Neuronal stem cell (in vitro differentiated cells): ENCODE data around the gene S100P.

Experiments used
- DNase-seq: peaks from one replicate; pipeline ENCODE4 v3.0.0-alpha.2; 2013; ENCODE audit warnings: low spot score
- H2AFZ ChIP-seq: one replicate; pipeline ENCODE4 v1.6.1; 2013; ENCODE audit warnings: mild to moderate bottlenecking, low read length, inconsistent platforms
- H2AK5ac ChIP-seq: 2 replicates; pipeline ENCODE4 v1.6.1; 2013; ENCODE audit warnings: low read depth, mild to moderate bottlenecking, inconsistent platforms, low read length, moderate library complexity, mixed read lengths
- H2BK120ac ChIP-seq: 2 replicates; pipeline ENCODE4 v1.6.1; 2013; ENCODE audit warnings: low read depth, mild to moderate bottlenecking, inconsistent platforms, low read length, moderate library complexity, mixed read lengths
- H2BK12ac ChIP-seq: one replicate; pipeline ENCODE4 v1.6.1; 2013; ENCODE audit warnings: low read length, inconsistent platforms
- H2BK15ac ChIP-seq: 2 replicates; pipeline ENCODE4 v1.6.1; 2013; ENCODE audit warnings: mild to moderate bottlenecking, low read length, inconsistent platforms, mixed read lengths
- H2BK5ac ChIP-seq: one replicate; pipeline ENCODE4 v1.6.1; 2013; ENCODE audit warnings: inconsistent platforms, mild to moderate bottlenecking, low read length, moderate library complexity
- H3K14ac ChIP-seq: one replicate; pipeline ENCODE4 v1.6.1; 2013; ENCODE audit warnings: low read length, inconsistent platforms
- H3K18ac ChIP-seq: 2 replicates; pipeline ENCODE4 v1.6.1; 2013; ENCODE audit warnings: low read length, inconsistent platforms
- H3K23ac ChIP-seq: 2 replicates; pipeline ENCODE4 v1.6.1; 2013; ENCODE audit warnings: low read depth, mild to moderate bottlenecking, mixed read lengths, low read length, inconsistent platforms; ENCODE audit not compliant: poor library complexity
- H3K27ac ChIP-seq: replicated peaks from 3 replicates; pipeline ENCODE4 v1.5.1; 2013; ENCODE audit warnings: low read length, inconsistent platforms
- H3K27me3 ChIP-seq, 3 experiments: 2 replicates each; pipeline ENCODE4 v1.6.1; 2013; ENCODE audit warnings: low read length in 3 of 3, mild to moderate bottlenecking in 2 of 3, inconsistent platforms in 1 of 3, low read depth in 1 of 3, mixed read lengths in 1 of 3, moderate library complexity in 1 of 3; ENCODE audit not compliant: control insufficient read depth in 3 of 3, insufficient read depth in 3 of 3
- H3K36me3 ChIP-seq, 2 donors: replicated peaks in 1 of 2; 2 replicates each; pipeline ENCODE4 v1.6.1; 2013; ENCODE audit warnings: low read length in 2 of 2; ENCODE audit not compliant: control insufficient read depth in 2 of 2, insufficient read depth in 2 of 2
- H3K4ac ChIP-seq: 2 replicates; pipeline ENCODE4 v1.6.1; 2013; ENCODE audit warnings: inconsistent platforms, mild to moderate bottlenecking, low read length, moderate library complexity
- H3K4me1 ChIP-seq, 2 donors: 1 replicate in 1 of 2; 2 replicates in 1 of 2; pipeline ENCODE4 v1.6.1; 2013; ENCODE audit warnings: low read length in 2 of 2, low read depth in 1 of 2; ENCODE audit not compliant: control insufficient read depth in 2 of 2, insufficient read depth in 1 of 2
- H3K4me2 ChIP-seq: one replicate; pipeline ENCODE4 v1.6.1; 2013; ENCODE audit warnings: mild to moderate bottlenecking, low read length, inconsistent platforms; ENCODE audit not compliant: insufficient read depth, poor library complexity, severe bottlenecking
- H3K4me3 ChIP-seq, 2 donors: 2 replicates each; pipeline ENCODE4 v1.5.1; 2013; ENCODE audit warnings: low read length in 2 of 2, mild to moderate bottlenecking in 2 of 2, inconsistent platforms in 1 of 2, moderate library complexity in 1 of 2
- H3K79me1 ChIP-seq: one replicate; pipeline ENCODE4 v1.6.1; 2013; ENCODE audit warnings: low read depth, mild to moderate bottlenecking, inconsistent platforms, low read length, moderate library complexity
- H3K9ac ChIP-seq: one replicate; pipeline ENCODE4 v1.6.1; 2013; ENCODE audit warnings: mild to moderate bottlenecking, low read depth, low read length, inconsistent platforms; ENCODE audit not compliant: poor library complexity
- H3K9me3 ChIP-seq, 2 donors: replicated peaks in 1 of 2; 2 replicates each; pipeline versions ENCODE3 to v1.6.1; 2013; ENCODE audit warnings: low read length in 2 of 2, mild to moderate bottlenecking in 2 of 2, inconsistent platforms in 1 of 2, low read depth in 1 of 2, mixed read lengths in 1 of 2, moderate library complexity in 1 of 2; ENCODE audit not compliant: control insufficient read depth in 2 of 2, insufficient read depth in 1 of 2
- H4K8ac ChIP-seq: one replicate; pipeline ENCODE4 v1.6.1; 2013; ENCODE audit warnings: low read depth, mild to moderate bottlenecking, inconsistent platforms, low read length, moderate library complexity
- H4K91ac ChIP-seq: one replicate; pipeline ENCODE4 v1.6.1; 2013; ENCODE audit warnings: low read length, low read depth, mild to moderate bottlenecking, inconsistent platforms; ENCODE audit not compliant: poor library complexity
- WGBS, 2 donors: extraction: QIAGEN DNeasy Blood & Tissue Kit; methylation state at CpG; one replicate each; pipeline ENCODE4 v1.1.7; 2013; ENCODE audit warnings: missing lambda C conversion rate in 2 of 2, mixed read lengths in 1 of 2; ENCODE audit not compliant: insufficient read length in 2 of 2, insufficient replicate concordance in 1 of 2; ENCODE audit errors: extremely low coverage in 2 of 2; 5-methylcytosine and 5-hydroxymethylcytosine counted together

Gene S100P

DNA sequence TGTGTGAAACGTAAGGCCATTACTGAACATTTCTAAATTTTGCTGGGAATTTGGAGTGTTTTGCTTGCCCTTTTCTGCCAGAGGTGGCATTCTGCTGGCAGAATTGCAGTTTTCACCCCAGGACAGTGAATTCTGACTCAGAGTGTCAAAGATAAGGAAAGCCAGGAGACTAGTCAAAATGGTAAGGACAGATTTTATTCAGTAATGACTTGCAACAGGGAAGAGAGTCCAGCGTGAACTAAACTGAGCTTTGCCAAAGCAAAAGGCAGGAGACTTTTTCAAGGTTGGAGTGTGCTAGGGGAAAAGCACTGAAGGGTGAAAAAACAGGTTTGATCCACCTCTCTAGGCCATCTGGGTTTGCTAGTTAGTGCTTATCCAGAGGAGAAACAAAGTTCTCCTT is 33.8 kb upstream of the S100P start:
- H2BK5ac ChIP-seq, result no peak overlapping the region
- no peak overlapping the region for H4K8ac ChIP-seq
- H3K4me1 ChIP-seq, result peaks cover 0 to 1% of the 10 kb centered on the region in 2 donors

GRCh38 chr4:6660430-6660829 is 33.2 kb upstream of the S100P start:
- Histone ChIP-seq H2BK12ac (no peak overlapping the region), H2AK5ac (no peak overlapping the region), H4K8ac (no peak overlapping the region), H3K23ac (no peak overlapping the region), H3K27me3 (peaks cover 0 to 11% (median 7%) of the 10 kb centered on the region in 3 experiments), H2BK5ac (no peak overlapping the region), H3K18ac (no peak overlapping the region), H2BK120ac (no peak overlapping the region), H3K4me3 (no peak overlapping the region), H3K4ac (no peak overlapping the region), H3K14ac (no peak overlapping the region), H3K4me1 (peaks cover 0 to 1% of the 10 kb centered on the region in 2 donors), H2BK15ac (no peak overlapping the region), H3K79me1 (peaks cover 3% of the 10 kb centered on the region), H3K36me3 (no peaks in the 10 kb centered on the region), H3K9me3 (peaks cover 7 to 8% of the 10 kb centered on the region in 2 donors), H3K9ac (no peak overlapping the region), H3K4me2 (no peak overlapping the region), H2AFZ (no peak overlapping the region), H4K91ac (no peak overlapping the region), H3K27ac (no peak overlapping the region)
- no CpG with 5 or more reads among the region's 3 CpGs for WGBS, 2 donors
- no peak for DNase-seq

More for the DNA sequence above, 33.8 kb upstream of the S100P start:
- H3K23ac ChIP-seq, result no peak overlapping the region
- H3K4me3 ChIP-seq, result no peak overlapping the region
- H3K79me1 ChIP-seq, result peaks cover 1% of the 10 kb centered on the region
- H3K14ac ChIP-seq, result no peak overlapping the region
- no peak overlapping the region for H2BK15ac ChIP-seq
- no peaks in the 10 kb centered on the region for H3K36me3 ChIP-seq
- H4K91ac ChIP-seq, result no peak overlapping the region
- no CpG with 5 or more reads among the region's 2 CpGs for WGBS, 2 donors
- no peak overlapping the region for H2BK120ac ChIP-seq
- DNase-seq, result no peak
- no peak overlapping the region for H3K4me2 ChIP-seq
- no peak overlapping the region for H3K18ac ChIP-seq
- no peak overlapping the region for H3K4ac ChIP-seq
- H2BK12ac ChIP-seq, result no peak overlapping the region
- no peak overlapping the region for H2AK5ac ChIP-seq
- peaks cover 0 to 11% (median 6%) of the 10 kb centered on the region in 3 experiments for H3K27me3 ChIP-seq
- no peak overlapping the region for H3K9ac ChIP-seq
- no peak overlapping the region for H2AFZ ChIP-seq
- H3K27ac ChIP-seq, result no peak overlapping the region
- H3K9me3 ChIP-seq, result peaks cover 2 to 7% of the 10 kb centered on the region in 2 donors

DNA sequence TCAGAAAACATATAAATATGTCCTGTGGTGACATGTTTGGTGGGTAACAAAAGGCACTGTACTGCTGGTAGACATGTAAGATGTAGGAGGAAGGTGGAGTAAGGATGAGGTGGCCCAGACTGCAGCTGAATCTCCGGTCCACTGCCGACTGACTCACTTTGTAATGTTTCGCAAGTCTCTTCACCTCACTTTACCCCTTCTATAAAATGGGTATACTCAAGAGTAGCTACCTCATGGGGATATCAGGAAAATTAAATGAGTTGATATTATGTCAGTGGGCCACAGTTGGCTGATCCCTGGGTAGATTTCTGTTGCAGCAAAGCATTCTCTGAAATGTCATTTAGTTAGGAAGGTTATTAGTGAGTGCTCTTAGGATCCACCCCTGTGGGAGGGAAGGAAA is 31.1 kb upstream of the S100P start:
- no peak overlapping the region for H2AFZ ChIP-seq
- no peak overlapping the region for H3K27ac ChIP-seq
- no peak overlapping the region for H3K4me3 ChIP-seq
- no peak overlapping the region for H2BK12ac ChIP-seq
- no peak overlapping the region for H3K14ac ChIP-seq
- H2BK120ac ChIP-seq, result no peak overlapping the region
- H3K36me3 ChIP-seq, result no peaks in the 10 kb centered on the region
- H2BK15ac ChIP-seq, result no peak overlapping the region
- peaks cover 0 to 11% (median 7%) of the 10 kb centered on the region in 3 experiments for H3K27me3 ChIP-seq
- peaks cover 0 to 1% of the 10 kb centered on the region in 2 donors for H3K4me1 ChIP-seq
- H3K79me1 ChIP-seq, result peaks cover 3% of the 10 kb centered on the region
- H3K9me3 ChIP-seq, result peaks cover 7 to 12% of the 10 kb centered on the region in 2 donors
- H3K9ac ChIP-seq, result no peak overlapping the region
- no CpG with 5 or more reads among the region's 3 CpGs for WGBS, 2 donors
- H3K4ac ChIP-seq, result no peak overlapping the region
- no peak for DNase-seq
- H3K18ac ChIP-seq, result no peak overlapping the region
- H3K23ac ChIP-seq, result no peak overlapping the region
- no peak overlapping the region for H2AK5ac ChIP-seq
- H2BK5ac ChIP-seq, result no peak overlapping the region
- no peak overlapping the region for H4K91ac ChIP-seq
- no peak overlapping the region for H4K8ac ChIP-seq
- no peak overlapping the region for H3K4me2 ChIP-seq

DNA sequence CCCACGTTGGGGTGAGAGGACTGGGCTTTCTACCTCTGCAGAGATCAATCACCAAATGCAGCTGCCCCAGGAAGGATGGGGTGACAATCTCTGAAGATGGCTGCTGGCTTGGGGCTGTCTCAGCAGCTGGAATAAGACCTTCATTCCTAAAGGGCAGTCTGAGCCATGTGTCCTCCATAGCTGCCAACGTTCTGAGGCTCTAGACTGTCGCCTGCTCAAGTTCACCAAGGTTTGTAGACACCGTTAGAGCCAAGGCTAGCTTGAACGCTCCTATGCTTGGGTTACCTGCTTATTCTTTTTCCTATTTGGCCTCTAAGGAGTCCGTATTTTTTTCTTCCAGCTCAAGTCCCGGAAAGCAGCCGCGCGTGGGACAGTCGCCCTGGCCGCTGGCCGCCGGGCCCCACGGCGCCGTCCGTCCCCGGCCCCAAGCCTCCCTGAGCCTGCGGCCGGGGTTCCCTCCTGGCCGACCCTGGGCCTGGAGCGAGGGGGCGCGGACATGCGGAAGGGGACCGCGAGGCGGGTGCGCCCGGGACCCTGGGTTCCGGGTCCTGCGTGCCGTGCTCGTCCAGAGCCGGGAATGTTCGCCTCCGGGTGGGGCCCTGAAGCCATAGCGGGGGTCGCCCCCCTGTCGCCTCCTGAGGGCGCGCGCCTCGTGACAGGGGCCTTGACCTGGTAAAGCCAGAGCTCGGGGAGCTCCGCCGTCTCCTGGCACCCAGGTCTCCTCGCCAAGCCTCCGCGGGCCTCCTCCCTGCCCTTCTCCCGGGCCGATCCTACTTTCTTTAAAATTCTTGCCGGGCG is 29.9 kb upstream of the S100P start:
- Histone ChIP-seq H2AFZ (no peak overlapping the region), H2AK5ac (no peak overlapping the region), H3K9ac (no peak overlapping the region), H2BK5ac (no peak overlapping the region), H4K8ac (no peak overlapping the region), H3K23ac (no peak overlapping the region), H4K91ac (no peak overlapping the region), H3K27ac (no peak overlapping the region), H3K18ac (no peak overlapping the region), H3K4me3 (no peak overlapping the region), H3K4ac (no peak overlapping the region), H3K4me1 (no peaks in the 10 kb centered on the region), H3K14ac (no peak overlapping the region), H2BK120ac (no peak overlapping the region), H3K27me3 (peaks cover 0 to 11% (median 7%) of the 10 kb centered on the region in 3 experiments), H3K36me3 (no peaks in the 10 kb centered on the region), H3K4me2 (peak overlapping the region; percentile 36), H2BK12ac (no peak overlapping the region), H3K9me3 (peaks cover 7 to 12% of the 10 kb centered on the region in 2 donors), H2BK15ac (no peak overlapping the region), H3K79me1 (peaks cover 3% of the 10 kb centered on the region)
- no peak for DNase-seq
- WGBS, 2 donors, result no CpG with 5 or more reads among the region's 55 CpGs
